NT2/D1 (cell line): ENCODE data around the gene TSPAN2.

Experiments used
- DNase-seq: peaks from one replicate; pipeline ENCODE4 v3.0.0-alpha.2; 2011; ENCODE audit warnings: low read depth, low spot score
- H3K27me3 ChIP-seq: 2 replicates; pipeline ENCODE4 v1.6.0; 2011; ENCODE audit warnings: mild to moderate bottlenecking; ENCODE audit not compliant: insufficient read length, insufficient read depth
- H3K36me3 ChIP-seq: 2 replicates; pipeline ENCODE4 v1.6.1; 2011; ENCODE audit warnings: mild to moderate bottlenecking, low read length, mixed read lengths; ENCODE audit not compliant: insufficient read depth, insufficient read length
- H3K4me1 ChIP-seq: 2 replicates; pipeline ENCODE4 v1.5.1; 2011; ENCODE audit not compliant: insufficient read depth, insufficient read length
- H3K4me3 ChIP-seq: 2 replicates; pipeline ENCODE4 v1.5.1; 2011; ENCODE audit warnings: low read depth; ENCODE audit not compliant: insufficient read length
- H3K9ac ChIP-seq: 2 replicates; pipeline ENCODE4 v1.6.0; 2011; ENCODE audit warnings: low read depth; ENCODE audit not compliant: insufficient read length
- H3K9me3 ChIP-seq: 2 replicates; pipeline ENCODE4 v1.5.1; 2011; ENCODE audit warnings: mild to moderate bottlenecking, low read length; ENCODE audit not compliant: insufficient read depth
- SUZ12 ChIP-seq: IDR thresholded peaks from 2 replicates; pipeline ENCODE4 v1.6.1; 2011; ENCODE audit not compliant: insufficient read length, insufficient read depth; ENCODE audit errors: extremely low read depth
- YY1 ChIP-seq: IDR thresholded peaks from 2 replicates; pipeline ENCODE4 v1.6.1; 2011; ENCODE audit not compliant: insufficient read length, insufficient read depth
- ZNF274 ChIP-seq: IDR thresholded peaks from 2 replicates; pipeline ENCODE4 v1.6.1; 2011; ENCODE audit warnings: mild to moderate bottlenecking, low read depth, low read length

Gene TSPAN2

DNA sequence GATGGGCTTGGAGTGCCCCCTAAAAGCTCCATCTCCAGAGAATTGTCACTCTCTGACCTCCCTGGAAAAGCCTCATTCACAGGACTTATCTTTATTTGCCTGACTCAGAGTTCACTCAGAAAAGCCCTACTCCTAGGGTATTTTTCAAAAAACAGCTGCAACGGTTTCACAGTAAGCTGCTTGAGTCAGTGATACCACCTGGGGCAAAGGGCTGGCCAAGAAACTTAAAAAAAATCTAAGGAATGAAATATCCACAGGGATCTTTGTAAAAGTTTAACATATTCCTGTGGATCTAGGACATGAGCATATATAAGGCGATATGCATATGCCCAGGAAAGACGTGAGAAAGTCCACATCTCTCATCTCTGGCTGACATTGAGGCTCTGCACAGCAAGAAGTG, 33.8 kb upstream of the TSPAN2 start:
- Histone ChIP-seq H3K9me3 (peaks cover 41% of the 10 kb centered on the region), H3K27me3 (no peaks in the 10 kb centered on the region), H3K4me1 (no peaks in the 10 kb centered on the region), H3K9ac (no peak overlapping the region), H3K4me3 (no peak overlapping the region), H3K36me3 (no peaks in the 10 kb centered on the region)
- no peak for DNase-seq
- no peak for TF ChIP-seq ZNF274
- TF ChIP-seq SUZ12, result no peak
- TF ChIP-seq YY1, result no peak

DNA sequence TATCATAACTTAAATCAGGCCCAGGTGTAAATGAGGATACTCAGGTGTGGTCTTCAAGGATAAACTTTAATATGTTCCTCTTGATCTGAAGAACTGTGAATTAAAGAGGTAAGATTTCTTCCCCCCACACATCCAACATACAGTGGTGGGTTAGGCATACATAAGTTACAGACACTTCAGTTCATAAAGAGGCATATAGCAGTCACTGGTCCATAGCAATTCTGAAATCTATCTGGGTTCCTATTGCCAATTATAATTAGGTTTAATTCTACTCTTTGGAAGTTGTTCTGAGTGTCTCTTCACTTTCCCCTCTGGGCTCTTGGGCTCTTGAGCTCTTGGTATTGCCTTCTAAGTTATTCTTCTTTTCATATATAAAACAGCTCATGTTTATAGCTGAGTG, 32.5 kb upstream of the TSPAN2 start:
- no peak for DNase-seq
- H3K9me3 ChIP-seq, result peaks cover 45% of the 10 kb centered on the region
- no peaks in the 10 kb centered on the region for H3K27me3 ChIP-seq
- H3K36me3 ChIP-seq, result no peaks in the 10 kb centered on the region
- H3K4me3 ChIP-seq, result no peak overlapping the region
- TF ChIP-seq YY1 (no peak), ZNF274 (no peak), SUZ12 (no peak)
- no peaks in the 10 kb centered on the region for H3K4me1 ChIP-seq
- no peak overlapping the region for H3K9ac ChIP-seq

DNA sequence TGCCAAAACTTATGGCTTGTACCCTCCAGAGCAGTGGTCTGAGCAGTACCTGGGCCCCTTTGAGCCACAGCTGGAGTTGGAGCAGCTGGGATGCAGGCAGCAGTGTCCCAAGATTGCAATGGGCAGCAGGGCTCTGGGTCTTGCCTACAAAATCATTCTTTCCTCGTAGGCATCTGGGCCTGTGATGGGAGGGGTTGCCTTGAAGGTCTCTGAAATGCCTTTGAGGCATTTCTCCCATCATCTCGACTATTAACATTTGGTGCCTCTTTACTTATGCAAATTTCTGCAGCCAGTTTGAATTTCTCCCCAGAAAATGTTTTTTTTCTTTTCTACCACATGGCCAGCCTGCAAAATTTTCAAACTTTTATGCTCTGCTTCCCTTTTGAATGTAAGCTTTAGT, 31.0 kb upstream of the TSPAN2 start:
- no peak for DNase-seq
- TF ChIP-seq SUZ12 (no peak), ZNF274 (no peak), YY1 (no peak)
- Histone ChIP-seq H3K4me3 (no peak overlapping the region), H3K9me3 (peaks cover 45% of the 10 kb centered on the region), H3K27me3 (no peaks in the 10 kb centered on the region), H3K36me3 (no peaks in the 10 kb centered on the region), H3K4me1 (no peaks in the 10 kb centered on the region), H3K9ac (no peak overlapping the region)

DNA sequence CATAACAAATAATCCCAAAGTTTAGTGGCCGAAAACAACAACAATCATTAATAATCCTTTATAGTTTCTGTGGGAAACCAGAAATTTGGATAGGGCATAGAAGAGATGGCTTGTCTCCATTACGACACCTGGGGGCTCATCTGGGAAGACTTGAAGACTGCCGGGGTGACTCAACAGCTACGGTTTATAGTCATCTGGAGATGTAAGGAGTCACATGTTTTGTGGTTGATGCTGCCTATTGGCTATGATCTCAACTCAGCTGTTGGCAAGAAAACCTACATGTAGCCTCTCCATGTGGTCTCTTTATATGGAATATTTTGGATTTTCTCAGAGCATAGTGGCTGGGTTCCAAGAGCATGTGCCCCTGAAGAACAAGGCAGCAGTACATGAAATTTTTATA, 29.3 kb upstream of the TSPAN2 start:
- TF ChIP-seq YY1 (no peak), ZNF274 (no peak), SUZ12 (no peak)
- no peaks in the 10 kb centered on the region for H3K27me3 ChIP-seq
- H3K36me3 ChIP-seq, result no peaks in the 10 kb centered on the region
- no peak for DNase-seq
- no peak overlapping the region for H3K4me3 ChIP-seq
- H3K4me1 ChIP-seq, result no peaks in the 10 kb centered on the region
- H3K9ac ChIP-seq, result no peak overlapping the region
- H3K9me3 ChIP-seq, result peaks cover 45% of the 10 kb centered on the region

DNA sequence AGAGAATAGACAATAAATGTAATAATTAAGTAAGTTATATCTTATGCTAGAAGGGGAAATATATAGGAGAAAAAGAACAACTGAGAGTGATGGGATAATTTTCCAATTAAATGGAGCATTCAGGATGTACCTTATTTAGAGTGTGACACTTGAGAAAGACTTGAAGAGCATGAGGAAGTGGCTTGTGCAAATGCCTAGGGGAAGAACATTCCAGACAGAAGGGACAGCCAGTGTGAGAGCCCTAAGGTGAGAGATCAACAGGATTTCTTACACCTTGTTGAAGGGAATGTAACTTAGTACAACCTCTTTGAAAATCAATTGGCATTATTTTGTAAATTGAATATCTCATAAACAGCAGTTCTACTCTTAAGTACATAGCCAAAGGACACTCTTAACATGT, 28.8 kb upstream of the TSPAN2 start:
- no peak for TF ChIP-seq ZNF274
- TF ChIP-seq YY1, result no peak
- no peak for TF ChIP-seq SUZ12
- no peaks in the 10 kb centered on the region for H3K4me1 ChIP-seq
- no peaks in the 10 kb centered on the region for H3K36me3 ChIP-seq
- no peak overlapping the region for H3K4me3 ChIP-seq
- no peaks in the 10 kb centered on the region for H3K27me3 ChIP-seq
- no peak for DNase-seq
- peaks cover 45% of the 10 kb centered on the region for H3K9me3 ChIP-seq
- no peak overlapping the region for H3K9ac ChIP-seq

DNA sequence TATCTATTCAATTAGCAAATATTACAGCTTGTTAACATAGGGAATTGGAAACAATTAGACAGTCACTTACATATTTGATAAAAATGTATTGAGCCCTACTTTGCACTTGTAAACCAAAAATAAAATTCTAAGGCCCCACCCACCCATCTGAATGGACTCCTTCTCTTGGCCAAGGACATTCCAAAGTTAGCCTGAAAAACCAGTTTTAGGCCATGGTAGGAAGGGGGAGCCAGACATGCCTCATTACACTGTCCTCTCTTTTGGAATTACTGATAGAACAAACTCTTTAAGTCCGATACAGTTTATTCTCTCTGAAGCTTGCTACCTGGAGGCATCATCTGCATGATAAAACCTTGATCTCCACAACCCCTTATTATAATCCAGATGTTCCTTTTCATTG, 28.0 kb upstream of the TSPAN2 start:
- Histone ChIP-seq H3K36me3 (no peaks in the 10 kb centered on the region), H3K9me3 (peaks cover 45% of the 10 kb centered on the region), H3K9ac (no peak overlapping the region), H3K27me3 (no peaks in the 10 kb centered on the region), H3K4me3 (no peak overlapping the region), H3K4me1 (no peaks in the 10 kb centered on the region)
- DNase-seq, result no peak
- TF ChIP-seq ZNF274 (no peak), SUZ12 (no peak), YY1 (no peak)

DNA sequence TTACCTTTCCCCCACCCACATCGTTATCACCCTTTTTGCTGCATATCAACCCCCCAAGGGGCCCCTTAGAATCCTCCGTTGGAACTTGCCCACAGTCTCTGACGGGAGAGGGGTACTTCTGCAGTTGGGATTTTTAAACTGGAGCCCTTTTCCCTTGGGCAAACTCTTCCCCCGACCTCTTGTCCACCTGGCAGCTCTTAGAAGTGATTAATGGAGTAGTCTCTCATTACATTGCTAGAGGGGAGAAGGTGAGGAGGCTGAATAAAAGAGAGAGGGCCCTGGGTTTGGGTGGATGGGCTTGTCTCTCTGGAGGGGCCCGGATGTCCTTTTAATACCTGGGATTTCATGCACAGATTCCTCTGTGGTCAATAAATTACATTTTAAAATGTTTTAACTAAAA, 27.2 kb upstream of the TSPAN2 start:
- Histone ChIP-seq H3K9me3 (peaks cover 37% of the 10 kb centered on the region), H3K4me1 (no peaks in the 10 kb centered on the region), H3K27me3 (no peaks in the 10 kb centered on the region), H3K4me3 (no peak overlapping the region), H3K9ac (no peak overlapping the region), H3K36me3 (no peaks in the 10 kb centered on the region)
- no peak for TF ChIP-seq YY1
- TF ChIP-seq SUZ12, result no peak
- TF ChIP-seq ZNF274, result no peak
- no peak for DNase-seq
